ENCODE data around the gene LRRIQ3.

LRRIQ3 gene

DNA sequence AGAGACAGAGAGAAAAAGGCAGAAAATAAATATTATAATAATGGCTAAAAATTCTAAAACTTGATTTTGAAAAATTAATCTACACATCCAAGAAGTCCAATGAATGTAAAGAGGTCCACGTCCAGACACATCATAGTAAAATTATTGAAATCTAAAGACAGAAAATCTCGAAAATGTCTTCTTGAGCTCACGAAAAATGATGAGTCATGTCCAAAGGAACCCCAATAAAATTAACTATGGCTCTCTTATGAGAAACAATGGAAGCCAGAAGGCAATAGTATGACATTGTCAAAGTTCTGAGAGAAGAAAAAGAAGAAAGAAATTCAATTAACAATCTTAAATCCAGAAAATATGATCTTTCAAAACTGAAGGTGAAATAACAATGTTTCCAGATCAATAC lies 84.6 kb downstream of the LRRIQ3 start:
- no peak for DNase-seq
- no peak for ATAC-seq

DNA sequence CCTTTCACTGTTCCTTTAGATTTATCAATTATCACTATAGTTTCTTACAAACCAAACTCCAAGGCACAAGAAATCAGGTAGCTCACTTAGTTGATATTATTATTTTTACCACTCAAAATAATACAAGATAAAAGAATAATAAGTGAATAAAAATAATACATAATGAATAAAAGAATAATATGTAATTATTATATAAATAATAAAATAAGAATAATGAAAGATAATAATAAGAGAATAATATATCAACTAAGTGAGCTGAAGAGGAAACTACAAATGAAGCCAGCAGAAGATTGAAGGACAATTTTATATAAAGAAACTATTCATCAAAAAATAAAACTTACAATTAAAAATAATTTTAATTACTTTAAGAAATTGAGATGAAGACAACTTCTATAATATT lies 90.6 kb downstream of the LRRIQ3 start:
- no peak for ATAC-seq
- no peak for DNase-seq

DNA sequence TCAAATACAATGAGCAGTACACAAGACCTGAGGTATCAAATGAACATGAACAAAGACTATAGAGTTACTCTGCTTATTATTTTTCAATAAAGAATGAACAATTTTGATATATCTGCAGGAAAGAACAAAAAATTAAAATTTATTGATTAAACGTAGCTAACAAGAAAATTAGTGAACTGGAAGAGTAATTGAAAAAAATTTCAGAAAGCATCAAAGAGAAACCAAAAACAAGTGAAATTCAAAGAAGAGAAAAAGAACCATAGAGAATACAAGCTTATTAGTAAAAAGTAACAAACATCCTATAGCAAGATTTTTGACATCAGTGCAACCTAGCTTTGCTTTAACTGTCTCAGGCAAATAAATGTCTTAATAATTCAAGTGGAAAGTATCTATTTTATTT lies 106.6 kb downstream of the LRRIQ3 start:
- DNase-seq, result no peak
- no peak for ATAC-seq

DNA sequence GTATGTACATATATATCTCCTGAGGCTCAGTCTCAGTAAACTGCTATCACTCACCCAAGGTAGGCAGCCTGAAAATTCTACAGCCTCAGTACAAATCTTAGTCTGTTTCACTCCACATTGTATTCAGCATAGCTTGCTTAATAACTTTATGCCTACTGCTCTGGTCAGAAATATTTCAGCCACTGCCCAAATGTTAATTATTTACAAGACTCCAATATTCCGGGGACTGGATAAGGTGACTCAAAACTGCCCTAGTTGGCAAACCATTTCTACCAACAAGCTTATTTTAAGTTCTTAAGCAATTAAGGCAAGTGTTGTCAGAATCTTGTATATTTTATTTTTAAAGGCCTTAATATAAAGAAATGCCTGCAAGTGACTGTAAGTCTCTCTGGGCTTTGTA lies 114.8 kb downstream of the LRRIQ3 start:
- DNase-seq (no peak), ATAC-seq (no peak)

DNA sequence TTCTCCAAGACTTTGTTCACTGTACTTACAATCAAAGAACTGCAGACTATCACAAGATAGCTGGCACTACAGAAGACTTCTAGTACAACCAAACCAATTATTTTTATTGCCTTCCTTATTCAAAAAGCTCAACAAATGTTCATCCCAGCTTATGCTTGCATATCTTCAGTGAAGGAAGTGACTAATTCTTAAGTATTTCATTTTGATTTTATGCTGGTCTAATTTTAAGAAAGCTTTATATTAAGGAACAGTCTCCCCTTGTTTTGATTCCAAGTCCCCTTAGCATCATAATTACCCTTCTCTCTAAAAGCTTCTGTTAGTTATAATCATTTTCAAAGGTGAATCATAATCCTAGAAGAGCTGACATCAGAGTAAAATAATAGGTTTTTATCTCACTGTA lies 132.9 kb downstream of the LRRIQ3 start:
- no peak for DNase-seq
- ATAC-seq, result no peak

DNA sequence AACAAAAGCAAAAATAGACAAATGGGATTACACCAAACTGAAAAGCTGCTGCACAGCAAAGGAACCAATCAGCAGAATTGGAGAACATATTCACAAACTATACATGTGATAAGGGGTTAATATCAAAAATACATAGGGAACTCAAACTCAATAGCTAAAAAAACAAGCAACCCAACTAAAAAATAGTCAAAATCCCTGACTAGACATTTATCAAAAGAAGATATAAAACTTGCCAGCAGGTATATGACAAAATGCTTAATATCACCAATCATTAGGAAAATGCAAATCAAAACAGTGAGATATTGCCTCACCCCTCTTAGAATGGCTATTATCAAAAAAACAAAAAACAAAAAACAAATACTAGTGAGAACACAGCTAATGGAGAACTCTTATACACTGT lies 140.3 kb downstream of the LRRIQ3 start:
- no peak for DNase-seq
- ATAC-seq, result no peak

DNA sequence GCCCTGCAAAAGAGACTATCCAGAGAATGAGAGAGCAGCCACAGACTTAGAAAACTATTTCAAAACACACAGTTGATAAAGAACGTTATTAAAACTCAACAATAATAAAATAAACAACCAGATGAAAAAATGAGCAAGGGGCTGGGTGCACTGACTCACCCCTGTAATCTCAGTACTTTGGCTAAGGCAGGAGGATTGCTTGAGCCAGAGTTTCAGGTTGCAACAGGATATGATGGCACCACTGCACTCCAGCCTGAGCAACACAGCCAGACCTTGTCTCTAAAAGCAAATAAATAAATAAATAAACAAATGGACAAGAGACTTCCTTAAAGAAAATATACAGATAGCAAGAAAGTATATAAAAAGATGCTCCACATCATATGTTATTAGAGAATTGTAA lies 144.6 kb downstream of the LRRIQ3 start:
- no peak for ATAC-seq

DNA sequence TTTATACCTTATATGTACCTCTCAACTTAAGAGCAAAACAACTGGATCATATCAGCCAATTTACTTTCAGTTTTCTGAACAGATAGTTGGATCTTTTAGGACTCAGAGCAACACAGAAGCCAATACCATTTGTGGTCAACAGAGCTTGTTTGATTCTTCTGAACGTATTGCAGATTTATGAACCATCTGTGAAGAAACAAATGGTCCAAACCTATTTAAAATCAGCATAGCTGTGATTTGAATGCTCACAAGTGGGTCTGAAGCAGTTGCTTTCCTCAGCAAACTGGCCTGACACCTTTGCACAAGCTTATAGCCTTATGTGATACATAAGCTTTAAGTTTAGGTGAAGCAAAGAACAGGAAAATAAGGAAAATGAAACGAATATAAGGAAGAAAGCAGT lies 147.6 kb downstream of the LRRIQ3 start:
- no peak for DNase-seq
- ATAC-seq, result no peak

More for the DNA sequence above, 144.6 kb downstream of the LRRIQ3 start:
- DNase-seq, result no peak

DNA sequence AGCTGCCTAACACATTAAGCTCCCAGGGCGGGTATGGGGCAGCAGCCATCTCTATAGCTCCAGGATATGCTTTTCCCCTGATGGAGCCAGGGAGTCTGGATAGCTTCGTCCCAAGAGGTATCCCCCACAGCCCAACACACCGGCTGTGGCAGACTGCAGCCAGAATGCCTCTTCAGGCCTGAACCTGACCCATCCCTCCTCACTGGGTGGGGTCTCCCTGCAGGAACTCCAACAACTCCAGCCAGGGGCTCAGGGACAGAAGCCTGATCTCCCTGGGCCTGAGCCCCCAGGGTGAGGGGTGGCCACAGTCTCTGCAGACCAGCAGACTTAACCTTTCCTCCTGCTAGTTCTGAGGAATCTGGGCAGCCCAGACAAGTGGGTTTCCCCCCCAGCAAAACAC lies 159.9 kb downstream of the LRRIQ3 start:
- no peak for DNase-seq
- no peak for ATAC-seq

DNA sequence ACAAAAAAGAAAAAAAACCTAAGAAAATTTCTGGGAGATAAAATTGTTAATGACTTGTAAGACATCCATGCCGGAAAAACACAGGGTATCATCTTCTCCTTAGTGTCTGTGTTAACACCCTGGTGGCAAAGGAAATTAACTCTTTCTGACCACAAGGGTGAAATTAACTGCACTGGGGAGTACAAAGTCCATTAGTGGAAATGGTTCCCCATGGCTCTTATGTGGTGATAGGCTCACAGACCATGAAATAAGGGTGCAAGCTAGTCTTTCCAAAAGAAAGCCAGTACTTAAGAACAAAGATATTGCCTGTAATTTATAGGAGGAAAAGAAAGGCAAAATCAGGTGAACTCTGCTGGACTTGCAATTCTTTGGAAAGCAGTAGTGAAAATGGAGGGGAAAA lies 185.4 kb downstream of the LRRIQ3 start:
- DNase-seq, result no peak
- no peak for ATAC-seq

DNA sequence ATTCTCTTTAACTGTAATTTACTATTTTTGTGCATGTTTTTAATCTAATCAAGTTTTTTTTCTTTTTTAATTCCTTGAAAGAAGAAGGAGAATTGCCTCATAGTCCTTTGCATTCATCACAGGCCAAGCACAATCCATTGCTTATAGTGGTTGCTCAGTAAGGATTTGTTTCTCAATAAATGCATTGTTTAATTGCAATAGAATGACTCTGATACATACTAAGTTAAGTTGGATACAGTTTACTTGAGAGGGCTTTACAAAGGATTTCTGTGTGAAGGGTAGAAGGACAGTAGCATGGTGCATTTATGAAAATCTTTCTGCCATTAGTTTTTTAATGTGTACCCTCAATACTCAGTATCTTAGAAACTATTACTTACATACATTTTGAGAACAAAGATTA lies 186.2 kb downstream of the LRRIQ3 start:
- no peak for ATAC-seq

DNA sequence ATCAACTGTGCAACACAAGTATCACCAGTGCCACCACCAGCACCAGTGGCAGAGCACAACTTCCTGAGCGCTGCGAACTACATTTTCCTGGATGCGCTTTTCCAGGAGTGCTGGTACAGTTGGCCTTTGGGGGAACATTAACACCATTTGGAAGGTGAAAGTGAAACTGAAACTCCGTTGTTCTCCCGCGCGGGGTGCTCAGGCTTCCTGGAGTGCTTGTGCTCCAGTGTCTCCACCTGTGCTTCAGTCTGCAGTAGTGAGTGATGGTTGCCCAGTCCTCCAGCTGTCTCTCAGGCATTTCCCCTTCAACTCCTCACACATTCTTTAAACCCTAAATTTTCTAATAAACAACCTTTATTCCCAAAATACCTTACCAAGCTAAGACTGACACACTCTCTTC lies 187.8 kb downstream of the LRRIQ3 start:
- no peak for ATAC-seq
- no peak for DNase-seq

More for the DNA sequence above, 186.2 kb downstream of the LRRIQ3 start:
- no peak for DNase-seq

DNA sequence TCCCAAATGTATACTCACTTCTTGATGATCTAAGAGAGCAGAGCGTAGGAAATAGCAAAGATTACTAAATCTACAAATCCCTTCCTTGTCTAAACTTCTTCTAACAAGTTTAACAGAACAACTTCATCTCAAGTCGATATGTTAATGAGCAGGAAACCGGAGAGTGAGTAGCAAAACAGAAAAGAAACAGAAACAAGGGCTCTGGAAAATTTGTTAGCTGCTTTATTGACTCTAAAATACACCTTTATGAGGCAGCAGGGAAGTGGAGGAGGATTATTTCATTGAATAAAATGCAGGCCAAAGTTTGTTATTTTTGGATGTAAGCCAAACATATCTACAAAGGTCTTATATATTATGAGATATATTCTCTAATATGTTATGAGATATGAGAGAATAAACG lies 192.4 kb downstream of the LRRIQ3 start:
- no peak for ATAC-seq
- DNase-seq, result no peak

DNA sequence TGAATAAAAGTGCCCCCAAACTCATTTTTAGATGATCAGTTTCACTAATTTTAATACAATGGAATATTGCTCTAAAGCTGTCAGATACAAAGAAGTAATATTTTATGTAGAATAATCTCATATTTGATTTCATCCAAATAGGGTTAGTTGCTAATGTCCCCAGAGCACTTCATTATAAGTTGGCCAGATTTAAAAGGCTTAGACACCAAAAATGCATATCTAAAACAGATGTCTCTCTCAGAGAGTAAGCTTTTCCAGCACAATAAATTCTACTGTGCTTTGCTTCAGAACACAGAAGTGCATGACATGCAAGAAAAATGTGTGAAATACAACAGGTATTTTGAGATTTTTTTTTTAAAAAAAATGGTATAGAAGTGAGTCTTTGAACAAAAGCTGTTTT lies 194.2 kb downstream of the LRRIQ3 start:
- ATAC-seq, result no peak
- DNase-seq, result no peak

DNA sequence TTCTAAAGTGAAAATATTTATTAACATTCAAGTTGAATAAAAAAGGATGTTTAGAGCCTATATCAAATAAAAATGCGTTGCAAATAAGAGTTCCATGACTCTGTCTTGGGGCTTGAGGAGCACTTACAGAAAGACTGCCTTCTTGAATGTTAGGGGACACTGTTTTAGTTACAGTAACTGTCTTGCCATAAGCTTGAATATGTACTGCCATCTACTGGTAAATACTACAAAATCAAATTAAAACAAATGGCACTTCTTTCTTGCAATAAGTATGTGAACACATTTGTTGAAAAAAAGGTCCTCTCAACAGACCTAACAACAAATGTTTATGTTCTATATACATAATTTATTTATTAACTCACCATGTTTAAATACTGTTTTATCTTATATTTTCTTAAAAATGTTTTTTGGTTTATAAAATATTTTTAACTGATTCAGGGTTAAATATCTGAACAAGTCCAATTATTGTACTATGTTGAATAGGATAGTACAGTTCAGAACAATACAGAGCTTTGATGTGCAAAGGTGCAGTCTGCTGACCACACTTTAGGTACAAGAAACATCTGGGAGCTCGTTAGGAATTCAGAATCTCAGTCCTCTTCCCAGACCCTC lies 199.5 kb downstream of the LRRIQ3 start:
- no peak for ATAC-seq
- DNase-seq, result no peak

DNA sequence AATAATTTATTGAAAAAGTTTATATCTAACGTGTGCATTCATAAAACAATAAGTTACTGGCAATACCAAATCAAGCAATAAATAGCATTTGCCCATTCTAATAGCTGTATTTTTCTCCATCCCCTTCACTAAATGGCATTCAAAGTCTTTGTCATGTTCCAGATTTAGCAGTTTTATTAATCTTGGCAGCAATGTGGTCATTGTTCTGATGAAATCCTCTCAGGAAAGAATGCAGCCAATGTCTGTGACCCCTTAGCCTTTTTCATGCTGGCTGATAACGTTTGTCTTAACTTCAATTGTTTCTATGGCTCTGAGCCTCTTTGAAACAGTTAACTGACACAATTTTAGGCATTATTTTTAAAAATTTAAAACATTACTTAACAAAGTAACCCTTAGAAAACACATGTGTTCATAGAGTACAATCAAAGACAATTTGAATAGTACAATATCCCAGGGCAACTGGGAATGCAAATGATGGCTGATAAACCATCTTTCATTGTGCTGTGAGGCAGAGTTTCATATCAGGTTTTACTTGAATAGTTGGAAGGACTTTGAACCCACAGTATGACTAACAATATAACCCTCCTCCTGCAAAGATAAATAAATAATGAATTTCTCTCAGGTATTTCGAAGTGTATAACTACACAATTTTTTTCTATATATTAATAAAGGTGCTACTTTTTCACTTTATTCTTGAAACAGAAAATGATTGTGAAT lies 217.5 kb downstream of the LRRIQ3 start:
- DNase-seq, result no peak
- no peak for ATAC-seq

DNA sequence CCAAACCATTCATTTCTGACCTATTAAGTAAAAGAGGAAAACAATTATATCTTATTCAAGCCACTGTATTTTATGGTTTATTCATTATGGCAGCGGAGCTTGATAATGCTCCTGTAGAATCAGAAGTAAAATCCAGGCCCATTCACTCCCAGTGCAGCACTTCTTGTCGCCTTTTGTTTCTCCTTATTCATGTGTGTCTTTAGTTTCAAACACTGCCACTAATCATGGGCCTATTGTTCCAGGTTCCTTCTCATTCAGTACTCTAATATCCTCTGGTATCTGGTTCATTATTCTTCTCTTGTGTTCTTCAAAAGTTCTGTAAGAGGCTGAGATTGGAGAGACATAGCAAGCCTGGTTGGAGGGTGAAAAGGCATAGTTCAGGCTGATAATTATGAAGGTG lies 218.3 kb downstream of the LRRIQ3 start:
- ATAC-seq (no peak), DNase-seq (no peak)

DNA sequence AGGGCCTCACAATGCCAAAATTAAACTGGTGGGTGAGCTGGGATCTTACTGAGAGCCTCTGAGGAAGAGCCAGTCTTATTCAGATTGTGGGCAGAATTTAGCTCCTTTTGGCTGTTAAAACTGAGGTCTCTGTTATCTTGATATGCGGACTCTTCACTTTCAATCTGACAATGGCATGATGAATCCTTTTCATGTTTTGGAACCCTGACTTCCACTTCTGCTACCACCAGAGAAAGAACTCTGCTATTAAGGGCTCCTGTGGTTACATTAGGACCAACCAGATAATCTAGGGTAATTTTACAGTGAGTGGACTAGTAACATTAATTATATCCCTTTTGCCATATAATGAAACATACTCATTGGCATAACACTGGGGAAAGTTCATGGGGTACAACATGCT lies 219.0 kb downstream of the LRRIQ3 start:
- no peak for ATAC-seq
- no peak for DNase-seq
